Tibial nerve (tissue), 4 donors: ENCODE results near the gene HPGDS. TPM values are rescaled to one million over a fixed set of nuclear protein-coding genes. Genes with fewer than 3 reads are reported as not detected.

Experiments
- DNase-seq, 2 donors: peaks; one replicate each; pipeline ENCODE4 v3.0.0-alpha.2; 2019; ENCODE audit warnings: low spot score in 2 of 2
- H3K27ac ChIP-seq, 4 donors: fragments of 200-600 bp; sonication (generic) in 3 of 4; one replicate each; pipeline ENCODE4 v1.5.1; 2017 to 2019; ENCODE audit warnings: mild to moderate bottlenecking in 1 of 4
- H3K27me3 ChIP-seq, 2 donors: fragments of 200-600 bp; sonication (generic) in 1 of 2; one replicate each; pipeline versions ENCODE4 v1.5.1 to v1.6.0; 2017 to 2019
- H3K36me3 ChIP-seq, 3 donors: fragments of 200-600 bp; sonication (generic); one replicate each; pipeline ENCODE4 v1.5.1; 2018 to 2019
- H3K4me1 ChIP-seq, 4 donors: fragments of 200-600 bp; sonication (generic) in 3 of 4; one replicate each; pipeline ENCODE4 v1.5.1; 2017 to 2019
- H3K4me3 ChIP-seq, 4 donors: fragments of 200-600 bp; sonication (generic) in 3 of 4; one replicate each; pipeline ENCODE4 v1.5.1; 2017 to 2019; ENCODE audit warnings: mild to moderate bottlenecking in 1 of 4, moderate library complexity in 1 of 4
- H3K9me3 ChIP-seq, 4 donors: fragments of 200-600 bp; sonication (generic) in 3 of 4; one replicate each; pipeline ENCODE4 v1.5.1; 2017 to 2019
- CTCF ChIP-seq, 5 experiments: fragments of 200-600 bp in 3 of 5; fragments of 450-650 bp in 2 of 5; sonication (generic) in 3 of 5; IDR thresholded peaks; one replicate each; pipeline ENCODE4 v1.5.1; 2016 to 2019; ENCODE audit warnings: antibody characterized with exemption in 5 of 5, mild to moderate bottlenecking in 3 of 5, moderate library complexity in 2 of 5
- EP300 ChIP-seq, 2 donors: sonication (generic); formaldehyde crosslinking; IDR thresholded peaks; one replicate each; pipeline ENCODE4 v1.6.1; 2017; ENCODE audit warnings: antibody characterized with exemption in 2 of 2, mild to moderate bottlenecking in 1 of 2
- POLR2A ChIP-seq, 2 donors: fragments of 450-650 bp; IDR thresholded peaks; one replicate each; pipeline ENCODE4 v1.6.1; 2017; ENCODE audit warnings: antibody characterized with exemption in 2 of 2, mild to moderate bottlenecking in 2 of 2, moderate library complexity in 2 of 2
- WGBS, 2 donors: methylation state at CpG; one replicate each; pipeline ENCODE4 v1.1.5; 2018; 5-methylcytosine and 5-hydroxymethylcytosine counted together
- total RNA-seq, 4 donors: library from RNA; depleted of rRNA; stranded (reverse); fragments of >200 nt; gene quantifications; one replicate each; pipeline ENCODE4 v1.1.0, GENCODE V29; 2016

Gene HPGDS
- total RNA-seq, 4 donors from 2014 or later = 1.1 to 3.6 (median 1.8) TPM; not detected in 1

GRCh38 chr4:94285666-94286065 is 57.0 kb downstream of the HPGDS start:
- 95 to 97% methylated on average over 4 of the region's 4 CpGs for WGBS, 2 donors
- Histone ChIP-seq H3K4me3 (no peak overlapping the region), H3K27me3 (no peaks in the 10 kb centered on the region), H3K27ac (no peak overlapping the region), H3K36me3 (peaks cover 1 to 91% (median 13%) of the 10 kb centered on the region in 3 donors), H3K4me1 (no peaks in the 10 kb centered on the region), H3K9me3 (no peaks in the 10 kb centered on the region)
- DNase-seq = no peak
- TF ChIP-seq EP300 (IDR thresholded peaks at IDR 0.05) (no peak), POLR2A (IDR thresholded peaks at IDR 0.05) (no peak), CTCF (IDR thresholded peaks at IDR 0.05) (no peak)

DNA sequence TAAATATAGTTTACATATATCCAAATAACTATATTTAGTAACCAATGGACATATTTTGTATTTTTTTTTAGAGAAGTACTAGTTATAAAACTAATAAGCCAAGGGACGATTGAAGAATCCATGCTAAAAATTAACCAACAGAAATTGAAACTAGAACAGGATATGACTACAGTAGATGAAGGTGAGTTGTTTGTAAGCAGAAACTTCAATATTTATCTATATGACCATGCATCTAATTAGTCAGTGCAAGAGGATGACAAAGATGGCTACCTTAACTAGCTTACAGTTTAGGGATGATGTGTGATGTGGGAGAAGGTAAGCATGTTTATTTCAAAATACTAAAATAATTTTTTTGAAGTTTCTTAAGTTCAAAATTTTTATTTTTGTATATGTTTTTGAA is 57.7 kb downstream of the HPGDS start:
- no peaks in the 10 kb centered on the region for H3K27me3 ChIP-seq
- H3K9me3 ChIP-seq = no peaks in the 10 kb centered on the region
- H3K27ac ChIP-seq = no peak overlapping the region
- H3K4me1 ChIP-seq = no peaks in the 10 kb centered on the region
- no peak for DNase-seq
- TF ChIP-seq CTCF (IDR thresholded peaks at IDR 0.05) (no peak), EP300 (IDR thresholded peaks at IDR 0.05) (no peak), POLR2A (IDR thresholded peaks at IDR 0.05) (no peak)
- WGBS, 2 donors = 90 to 93% methylated on average over 1 of the region's 1 CpG
- H3K4me3 ChIP-seq = no peak overlapping the region
- H3K36me3 ChIP-seq = peaks cover 4 to 93% (median 13%) of the 10 kb centered on the region in 3 donors

GRCh38 chr4:94278781-94279180 is 63.9 kb downstream of the HPGDS start:
- H3K36me3 ChIP-seq = peaks cover 4 to 98% (median 10%) of the 10 kb centered on the region in 3 donors

GRCh38 chr4:94277534-94277933 is 65.1 kb downstream of the HPGDS start:
- TF ChIP-seq CTCF (IDR thresholded peaks at IDR 0.05) (no peak), EP300 (IDR thresholded peaks at IDR 0.05) (no peak), POLR2A (IDR thresholded peaks at IDR 0.05) (no peak)
- no peak overlapping the region for H3K27ac ChIP-seq
- WGBS, 2 donors = 72 to 76% methylated on average over 3 of the region's 3 CpGs
- DNase-seq = no peak
- H3K4me3 ChIP-seq = no peak overlapping the region
- H3K36me3 ChIP-seq = peaks cover 0 to 98% (median 4%) of the 10 kb centered on the region in 3 donors
- no peaks in the 10 kb centered on the region for H3K4me1 ChIP-seq
- no peaks in the 10 kb centered on the region for H3K9me3 ChIP-seq
- no peaks in the 10 kb centered on the region for H3K27me3 ChIP-seq

More at GRCh38 chr4:94278781-94279180, 63.9 kb downstream of the HPGDS start:
- WGBS, 2 donors = 96 to 98% methylated on average over 2 of the region's 2 CpGs
- H3K27me3 ChIP-seq = no peaks in the 10 kb centered on the region
- H3K4me3 ChIP-seq = no peak overlapping the region
- H3K9me3 ChIP-seq = no peaks in the 10 kb centered on the region
- TF ChIP-seq CTCF (IDR thresholded peaks at IDR 0.05) = no peak
- no peak for TF ChIP-seq POLR2A (IDR thresholded peaks at IDR 0.05)
- no peak for TF ChIP-seq EP300 (IDR thresholded peaks at IDR 0.05)
- DNase-seq = no peak
- no peaks in the 10 kb centered on the region for H3K4me1 ChIP-seq
- no peak overlapping the region for H3K27ac ChIP-seq

DNA sequence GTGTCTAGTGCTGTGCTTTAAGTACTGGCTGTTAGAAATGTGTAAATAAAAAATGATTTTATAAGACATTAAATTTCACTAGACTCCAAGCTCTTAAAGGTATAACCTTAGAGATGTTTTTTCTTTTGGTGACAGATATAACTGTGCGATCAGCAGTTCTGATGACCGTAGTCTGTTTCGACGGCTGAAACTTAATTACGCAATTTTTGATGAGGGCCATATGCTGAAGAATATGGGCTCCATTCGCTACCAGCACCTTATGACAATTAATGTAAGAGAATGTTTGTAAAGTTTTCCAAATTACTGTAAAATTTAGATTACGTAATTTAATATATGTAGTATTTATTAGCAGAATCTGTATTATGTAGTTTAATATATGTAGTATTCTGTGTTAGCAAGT is 66.4 kb downstream of the HPGDS start:
- TF ChIP-seq CTCF (IDR thresholded peaks at IDR 0.05) (no peak), EP300 (IDR thresholded peaks at IDR 0.05) (no peak), POLR2A (IDR thresholded peaks at IDR 0.05) (no peak)
- 97 to 98% methylated on average over 7 of the region's 7 CpGs for WGBS, 2 donors
- Histone ChIP-seq H3K9me3 (no peaks in the 10 kb centered on the region), H3K27ac (no peak overlapping the region), H3K27me3 (no peaks in the 10 kb centered on the region), H3K4me1 (no peaks in the 10 kb centered on the region), H3K36me3 (peaks cover 0 to 96% (median 4%) of the 10 kb centered on the region in 3 donors), H3K4me3 (no peak overlapping the region)
- no peak for DNase-seq
